PC-9 (cell line): Measurements from ENCODE around the gene DIAPH2. TPM values are rescaled to one million over a fixed set of nuclear protein-coding genes. Genes with fewer than 3 reads are reported as not detected.

Experiments used
- BruUV-seq: library from RNA; stranded (reverse); fragments of 400-500 nt; replicated peaks from 2 replicates; lab custom pipeline; 2021; lab: Mats Ljungman, UMichigan
- CTCF ChIA-PET: fragments of 300-600 bp; sonication (Branson Sonifier 250); formaldehyde crosslinking; loops from one replicate; lab custom pipeline; 2022; ENCODE audit warnings: antibody characterized with exemption; lab: Charles Lee
- POLR2A ChIA-PET: fragments of 300-600 bp; sonication (Branson Sonifier 250); formaldehyde crosslinking; loops from one replicate; lab custom pipeline; 2022; ENCODE audit warnings: antibody characterized with exemption; ENCODE audit not compliant: unreplicated experiment; lab: Charles Lee
- DNase-seq, 2 experiments: peaks; one replicate each; pipeline versions ENCODE4 v3.0.0 to v3.0.0-alpha.2; 2015 to 2022; ENCODE audit warnings: mixed read lengths in 1 of 2
- H2AFZ ChIP-seq: fragments of 200-600 bp; sonication (generic); 2 replicates; pipeline ENCODE4 v1.8.1; 2017; ENCODE audit warnings: antibody characterized with exemption
- H3F3A ChIP-seq: fragments of 200-600 bp; sonication (generic); 2 replicates; pipeline ENCODE4 v1.8.1; 2017; ENCODE audit warnings: antibody characterized with exemption, mild to moderate bottlenecking, low read depth; ENCODE audit not compliant: insufficient read depth
- H3K27ac ChIP-seq: fragments of 200-600 bp; sonication (generic); 2 replicates; pipeline ENCODE4 v1.6.1; 2016; ENCODE audit warnings: mixed run types
- H3K27me3 ChIP-seq: fragments of 200-600 bp; sonication (generic); 2 replicates; pipeline ENCODE4 v1.6.1; 2016; ENCODE audit warnings: low read depth, mixed run types; ENCODE audit not compliant: insufficient read depth
- H3K36me3 ChIP-seq: fragments of 200-600 bp; sonication (generic); 2 replicates; pipeline ENCODE4 v1.6.1; 2016; ENCODE audit warnings: low read depth, mixed run types
- H3K4me1 ChIP-seq: fragments of 200-600 bp; sonication (generic); replicated peaks from 2 replicates; pipeline ENCODE4 v1.6.1; 2016; ENCODE audit warnings: mixed run types; ENCODE audit not compliant: insufficient read depth
- H3K4me2 ChIP-seq: fragments of 200-600 bp; sonication (generic); 2 replicates; pipeline ENCODE4 v1.6.1; 2017; ENCODE audit warnings: mixed run types
- H3K4me3 ChIP-seq: fragments of 200-600 bp; sonication (generic); 2 replicates; pipeline ENCODE4 v1.6.1; 2016; ENCODE audit warnings: mixed run types
- H3K79me2 ChIP-seq: fragments of 200-600 bp; sonication (generic); 2 replicates; pipeline ENCODE4 v1.6.1; 2017; ENCODE audit warnings: low read depth, mixed run types
- H3K9me2 ChIP-seq: fragments of 200-600 bp; sonication (generic); 2 replicates; pipeline ENCODE4 v1.8.1; 2017; ENCODE audit warnings: mild to moderate bottlenecking; ENCODE audit not compliant: insufficient read depth
- H3K9me3 ChIP-seq: fragments of 200-600 bp; sonication (generic); 2 replicates; pipeline ENCODE4 v1.8.1; 2016; ENCODE audit warnings: low read depth; ENCODE audit not compliant: insufficient read depth
- H4K20me1 ChIP-seq: fragments of 200-600 bp; sonication (generic); 2 replicates; pipeline ENCODE4 v1.8.1; 2017; ENCODE audit not compliant: insufficient read depth
- EZH2 ChIP-seq: fragments of 200-600 bp; sonication (generic); IDR thresholded peaks from 2 replicates; pipeline ENCODE4 v1.8.0; 2017; ENCODE audit warnings: antibody characterized with exemption, low read depth
- intact Hi-C: fragments of 100-400 bp; cut with micrococcal nuclease; formaldehyde crosslinking; loops from one replicate; pipeline ENCODE4 v1.10.0; 2022; ENCODE audit not compliant: unreplicated experiment
- total RNA-seq: library from RNA; stranded (reverse); gene quantifications from 2 replicates; pipeline ENCODE4 v1.2.3, GENCODE V29; 2021
- TF ChIP-seq, protein P1 (sequence below): fragments of 200-600 bp; sonication (generic); conservative IDR thresholded peaks from 2 replicates; pipeline ENCODE4 v1.6.1; 2017; ENCODE audit warnings: mixed run types, antibody characterized with exemption, mild to moderate bottlenecking, moderate library complexity

Gene DIAPH2
- total RNA-seq, 1 experiment from 2014 or later: 12.0 TPM

DNA sequence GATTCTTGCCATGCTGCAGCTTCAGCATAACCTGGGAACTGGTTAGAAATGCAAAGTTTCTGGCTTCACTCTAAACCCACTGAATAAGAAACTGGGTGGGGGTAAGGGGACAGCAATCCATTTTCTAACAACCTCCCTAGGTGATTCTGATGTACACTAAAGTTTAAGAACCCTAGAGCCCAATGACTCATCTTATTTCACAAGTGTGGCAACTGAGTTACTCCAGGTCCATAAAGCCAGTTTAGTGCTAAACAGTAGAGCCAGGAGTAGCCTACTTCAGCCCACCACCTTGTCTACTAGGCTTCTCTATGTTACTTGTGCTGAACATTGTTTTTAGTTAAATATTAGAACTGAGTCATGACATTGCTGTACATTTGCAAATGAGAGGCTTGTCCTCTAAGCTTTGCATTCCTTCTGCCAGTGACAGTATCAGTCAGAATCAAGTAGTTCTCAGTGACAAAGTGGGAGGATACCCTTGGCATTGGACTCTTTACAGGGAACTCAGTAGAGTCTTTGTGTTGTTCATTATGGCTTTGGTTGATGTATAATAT is 717.0 kb downstream of the DIAPH2 start:
- H3K4me1 ChIP-seq: peaks cover 29% of the 10 kb centered on the region
- no peak for DNase-seq
- no TSS peak for BruUV-seq
- no peaks in the 10 kb centered on the region for H3K27me3 ChIP-seq
- intact Hi-C loops: no loop called here
- no peak overlapping the region for H2AFZ ChIP-seq
- POLR2A ChIA-PET: no interaction called here
- H3K36me3 ChIP-seq: no peaks in the 10 kb centered on the region
- no peaks in the 10 kb centered on the region for H3K79me2 ChIP-seq
- TF ChIP-seq, protein P1, sequence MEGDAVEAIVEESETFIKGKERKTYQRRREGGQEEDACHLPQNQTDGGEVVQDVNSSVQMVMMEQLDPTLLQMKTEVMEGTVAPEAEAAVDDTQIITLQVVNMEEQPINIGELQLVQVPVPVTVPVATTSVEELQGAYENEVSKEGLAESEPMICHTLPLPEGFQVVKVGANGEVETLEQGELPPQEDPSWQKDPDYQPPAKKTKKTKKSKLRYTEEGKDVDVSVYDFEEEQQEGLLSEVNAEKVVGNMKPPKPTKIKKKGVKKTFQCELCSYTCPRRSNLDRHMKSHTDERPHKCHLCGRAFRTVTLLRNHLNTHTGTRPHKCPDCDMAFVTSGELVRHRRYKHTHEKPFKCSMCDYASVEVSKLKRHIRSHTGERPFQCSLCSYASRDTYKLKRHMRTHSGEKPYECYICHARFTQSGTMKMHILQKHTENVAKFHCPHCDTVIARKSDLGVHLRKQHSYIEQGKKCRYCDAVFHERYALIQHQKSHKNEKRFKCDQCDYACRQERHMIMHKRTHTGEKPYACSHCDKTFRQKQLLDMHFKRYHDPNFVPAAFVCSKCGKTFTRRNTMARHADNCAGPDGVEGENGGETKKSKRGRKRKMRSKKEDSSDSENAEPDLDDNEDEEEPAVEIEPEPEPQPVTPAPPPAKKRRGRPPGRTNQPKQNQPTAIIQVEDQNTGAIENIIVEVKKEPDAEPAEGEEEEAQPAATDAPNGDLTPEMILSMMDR: no peak
- no peak for TF ChIP-seq EZH2
- no peak overlapping the region for H3K4me3 ChIP-seq
- H4K20me1 ChIP-seq: no peaks in the 10 kb centered on the region
- no peaks in the 10 kb centered on the region for H3K9me3 ChIP-seq
- H3F3A ChIP-seq: peaks cover 15% of the 10 kb centered on the region; the same call in 1 of the 2 replicates
- peak overlapping the region; percentile 39; the same call in 1 of the 2 replicates for H3K4me2 ChIP-seq
- H3K9me2 ChIP-seq: no peaks in the 10 kb centered on the region
- H3K27ac ChIP-seq: peak overlapping the region; percentile 76
- CTCF ChIA-PET: no interaction called here

DNA sequence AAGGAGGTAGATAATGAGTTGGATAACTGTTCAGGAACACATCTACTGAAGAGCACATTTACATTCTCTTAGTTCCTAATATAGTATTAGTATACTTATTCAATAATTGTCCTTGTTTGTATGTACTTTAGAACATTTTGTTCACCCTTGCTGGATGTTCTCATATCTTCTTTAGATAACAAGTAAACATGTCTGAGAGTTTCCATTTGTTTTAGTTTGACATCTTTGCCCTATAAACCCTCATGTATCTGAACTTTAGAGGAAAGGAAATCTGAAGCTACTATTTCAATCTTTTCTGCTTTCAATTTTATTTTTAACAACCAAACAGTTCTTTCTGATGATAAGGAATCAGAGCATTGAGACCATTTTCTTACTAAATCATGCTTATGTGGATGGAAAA is 717.7 kb downstream of the DIAPH2 start:
- Histone ChIP-seq H4K20me1 (no peaks in the 10 kb centered on the region), H3K4me1 (peaks cover 29% of the 10 kb centered on the region), H3K9me2 (no peaks in the 10 kb centered on the region), H3K27me3 (no peaks in the 10 kb centered on the region), H3F3A (peaks cover 15% of the 10 kb centered on the region; the same call in 1 of the 2 replicates), H3K4me3 (no peak overlapping the region), H3K79me2 (no peaks in the 10 kb centered on the region), H3K27ac (no peak overlapping the region), H3K9me3 (no peaks in the 10 kb centered on the region), H3K4me2 (no peak overlapping the region), H2AFZ (no peak overlapping the region), H3K36me3 (no peaks in the 10 kb centered on the region)
- intact Hi-C loops: no loop called here
- no peak for DNase-seq
- TF ChIP-seq, protein P1: no peak
- no peak for TF ChIP-seq EZH2
- no TSS peak for BruUV-seq
- ChIA-PET CTCF (no interaction called here), POLR2A (no interaction called here)

DNA sequence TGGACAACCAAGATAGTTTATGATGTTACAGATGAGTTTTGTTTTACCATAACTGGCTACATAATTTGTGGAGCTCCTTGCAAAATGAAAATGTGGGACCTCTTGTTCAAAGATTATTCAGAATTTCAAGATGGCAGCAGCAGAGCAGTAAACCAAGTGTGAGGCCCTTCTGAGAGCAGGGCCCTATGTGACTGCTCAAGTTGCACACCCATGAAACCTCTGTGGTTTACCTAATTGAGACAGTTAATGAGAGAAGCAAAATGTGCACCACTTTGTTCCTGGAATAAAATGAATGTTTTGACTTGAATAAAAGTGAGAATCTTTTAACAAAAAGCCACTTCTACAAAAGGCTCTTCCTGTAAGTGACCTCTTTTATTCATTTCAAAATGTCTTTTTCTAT is 718.3 kb downstream of the DIAPH2 start:
- Histone ChIP-seq H3K9me2 (no peaks in the 10 kb centered on the region), H3K27ac (no peak overlapping the region), H3F3A (peaks cover 15% of the 10 kb centered on the region; the same call in 1 of the 2 replicates), H3K9me3 (no peaks in the 10 kb centered on the region), H3K27me3 (no peaks in the 10 kb centered on the region), H3K36me3 (no peaks in the 10 kb centered on the region), H3K4me3 (no peak overlapping the region), H4K20me1 (no peaks in the 10 kb centered on the region), H3K4me1 (peaks cover 29% of the 10 kb centered on the region), H3K4me2 (no peak overlapping the region), H3K79me2 (no peaks in the 10 kb centered on the region), H2AFZ (no peak overlapping the region)
- no peak for DNase-seq
- TF ChIP-seq, protein P1: no peak
- TF ChIP-seq EZH2: no peak
- BruUV-seq: no TSS peak
- POLR2A ChIA-PET: no interaction called here
- CTCF ChIA-PET: no interaction called here
- intact Hi-C loops: no loop called here
